ENCODE measurements around the gene MPIG6B.

MPIG6B gene

DNA sequence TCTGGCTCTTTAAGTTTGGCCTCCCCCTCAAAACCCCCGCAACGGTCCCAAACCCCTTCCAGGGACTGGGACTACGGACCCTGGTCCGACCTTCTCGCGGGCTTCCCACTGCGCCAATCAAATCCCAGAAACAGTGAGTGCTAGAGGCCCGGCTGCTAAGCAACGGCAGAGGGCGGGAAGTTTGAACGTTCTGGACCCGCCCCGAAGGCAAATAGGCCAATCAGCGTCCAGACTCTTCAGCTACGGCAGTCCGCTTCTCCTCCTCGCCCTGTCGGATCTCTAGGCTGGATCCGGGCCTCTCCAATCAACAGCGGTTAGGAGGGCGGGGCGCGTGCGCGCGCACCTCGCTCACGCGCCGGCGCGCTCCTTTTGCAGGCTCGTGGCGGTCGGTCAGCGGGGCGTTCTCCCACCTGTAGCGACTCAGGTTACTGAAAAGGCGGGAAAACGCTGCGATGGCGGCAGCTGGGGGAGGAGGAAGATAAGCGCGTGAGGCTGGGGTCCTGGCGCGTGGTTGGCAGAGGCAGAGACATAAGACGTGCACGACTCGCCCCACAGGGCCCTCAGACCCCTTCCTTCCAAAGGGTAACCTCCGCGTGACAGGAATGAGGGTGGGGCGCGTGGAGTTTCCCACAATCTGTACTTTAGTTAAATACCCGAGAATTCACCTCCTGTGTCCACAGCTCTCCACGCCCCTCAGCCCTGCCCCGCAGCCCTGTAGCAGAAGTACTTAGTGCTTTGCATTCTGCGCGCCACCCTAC, 16.6 kb downstream of the MPIG6B start, which contains the start of gene MSH5:
MSH5 (plus strand) TSS at position 367 of the 758 bp plus-strand sequence. CDS start 462 bp downstream, outside the sequence.
- peak; percentile 94 for DNase-seq

DNA sequence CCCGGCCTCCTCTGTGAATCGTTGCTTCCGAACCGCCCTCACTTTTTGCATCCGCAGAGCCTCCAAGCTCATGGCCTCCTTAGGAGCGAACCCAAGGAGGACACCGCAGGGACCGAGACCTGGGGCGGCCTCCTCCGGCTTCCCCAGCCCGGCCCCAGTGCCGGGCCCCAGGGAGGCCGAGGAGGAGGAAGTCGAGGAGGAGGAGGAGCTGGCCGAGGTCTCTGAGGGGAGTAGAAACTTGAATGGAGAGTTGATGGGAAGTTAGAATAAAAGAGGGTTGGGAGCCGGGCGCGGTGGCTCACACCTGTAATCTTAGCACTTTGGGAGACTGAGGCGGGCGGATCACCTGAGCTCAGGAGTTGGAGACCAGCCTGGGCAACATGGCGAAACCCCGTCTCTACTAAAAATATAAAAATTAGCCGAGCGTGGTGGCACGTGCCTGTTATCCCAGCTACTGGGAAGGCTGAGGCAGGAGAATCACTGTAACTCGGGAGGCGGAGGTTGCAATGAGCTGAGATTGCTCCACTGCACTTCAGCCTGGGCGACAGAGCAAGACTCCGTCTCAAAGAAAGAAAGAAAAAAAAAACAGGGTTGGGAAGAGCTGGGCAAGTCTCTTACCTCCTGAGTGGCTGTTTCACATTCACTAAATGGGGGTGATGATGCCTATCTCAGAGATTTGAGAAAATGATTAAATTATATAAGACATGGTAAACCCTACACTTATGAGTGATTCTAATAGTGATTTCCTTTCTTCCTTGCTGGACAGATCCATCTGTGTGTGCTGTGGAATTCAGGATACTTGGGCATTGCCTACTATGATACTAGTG, 17.4 kb downstream of the MPIG6B start:
- no peak for DNase-seq

DNA sequence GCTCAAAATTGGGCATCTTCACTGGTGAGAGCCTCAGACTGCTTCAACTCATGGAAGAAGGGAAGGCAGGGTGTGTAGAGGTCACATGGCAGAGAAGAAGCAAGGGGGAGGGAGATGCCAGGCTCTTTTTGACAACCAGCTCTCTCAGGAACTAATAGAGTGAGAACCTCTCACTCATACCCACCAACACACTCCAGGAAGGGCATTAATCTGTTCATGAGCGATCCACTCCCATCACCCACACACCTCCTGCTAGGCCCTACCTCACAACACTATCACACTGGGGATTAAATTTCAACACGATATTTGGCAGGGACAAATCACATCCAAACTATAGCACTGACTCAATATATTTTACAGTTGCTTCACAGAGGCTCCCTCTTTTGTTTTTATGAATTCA, 18.6 kb downstream of the MPIG6B start:
- DNase-seq: no peak

DNA sequence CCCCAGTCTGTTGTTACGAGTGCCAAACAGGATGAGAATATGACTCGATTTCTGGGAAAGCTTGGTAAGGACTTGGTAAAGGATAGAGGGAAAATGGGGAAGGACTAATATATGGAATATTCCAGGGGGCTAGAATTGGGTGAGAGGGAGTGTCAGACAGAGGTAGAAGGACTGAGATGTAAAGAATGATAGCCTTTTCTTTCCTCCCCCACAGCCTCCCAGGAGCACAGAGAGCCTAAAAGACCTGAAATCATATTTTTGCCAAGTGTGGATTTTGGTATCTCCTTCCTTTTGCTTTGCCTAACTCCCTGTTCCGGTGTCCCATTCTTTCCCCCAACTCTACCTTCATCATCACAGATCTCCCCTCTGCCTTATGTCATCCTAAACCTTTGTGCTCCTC, 19.7 kb downstream of the MPIG6B start:
- DNase-seq: no peak

DNA sequence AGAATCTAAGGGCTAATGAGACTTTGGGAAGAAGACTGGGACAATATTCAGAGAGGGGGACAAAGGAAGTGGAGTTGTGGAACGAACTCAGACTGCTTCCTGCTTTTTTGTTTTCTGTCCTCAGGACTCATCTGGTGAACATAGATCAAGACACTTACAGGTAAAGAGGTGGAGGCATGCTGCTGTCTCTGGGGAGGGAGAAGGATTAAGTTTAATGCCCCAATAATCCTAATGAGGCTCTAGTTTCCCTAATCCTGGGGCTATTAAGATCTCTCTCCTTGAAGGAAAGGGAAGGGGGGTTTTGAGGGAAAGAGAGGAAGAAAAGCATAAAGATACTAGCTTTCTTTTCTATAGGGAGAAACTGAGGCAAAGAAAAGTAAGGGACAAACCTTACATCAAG, 21.2 kb downstream of the MPIG6B start:
- no peak for DNase-seq

DNA sequence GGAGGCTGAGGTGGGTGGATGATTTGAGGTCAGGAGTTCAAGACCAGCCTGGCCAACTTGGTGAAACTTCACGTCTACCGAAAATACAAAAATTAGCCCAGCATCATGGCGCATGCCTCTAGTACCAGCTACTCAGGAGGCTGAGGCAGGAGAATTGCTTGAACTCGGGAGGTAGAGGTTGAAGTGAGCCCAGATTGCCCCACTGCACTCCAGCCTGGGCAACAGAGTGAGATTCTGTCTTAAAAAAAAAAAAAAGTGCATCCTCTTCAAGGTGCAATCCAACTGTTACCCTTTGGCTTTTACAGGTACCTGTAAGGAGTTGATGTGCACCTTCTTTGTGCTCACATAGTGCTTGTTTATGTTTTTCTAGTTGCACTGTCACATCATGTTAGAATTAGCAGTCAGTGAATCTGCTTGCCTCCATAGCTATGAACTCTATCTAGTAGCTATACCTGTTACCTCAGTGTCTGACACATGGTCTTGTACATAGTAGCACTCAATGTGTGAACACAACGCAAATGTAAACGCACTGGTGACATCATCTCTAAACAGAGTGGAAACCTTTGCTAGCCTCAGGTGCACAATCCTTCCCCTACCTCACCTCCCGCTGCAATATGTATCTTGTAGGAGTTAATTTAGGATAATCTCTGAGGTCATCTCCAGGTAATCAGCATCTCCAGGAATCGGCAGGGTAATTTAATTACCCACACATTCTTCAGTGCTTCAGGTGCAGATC, 26.3 kb downstream of the MPIG6B start:
- no peak for DNase-seq

DNA sequence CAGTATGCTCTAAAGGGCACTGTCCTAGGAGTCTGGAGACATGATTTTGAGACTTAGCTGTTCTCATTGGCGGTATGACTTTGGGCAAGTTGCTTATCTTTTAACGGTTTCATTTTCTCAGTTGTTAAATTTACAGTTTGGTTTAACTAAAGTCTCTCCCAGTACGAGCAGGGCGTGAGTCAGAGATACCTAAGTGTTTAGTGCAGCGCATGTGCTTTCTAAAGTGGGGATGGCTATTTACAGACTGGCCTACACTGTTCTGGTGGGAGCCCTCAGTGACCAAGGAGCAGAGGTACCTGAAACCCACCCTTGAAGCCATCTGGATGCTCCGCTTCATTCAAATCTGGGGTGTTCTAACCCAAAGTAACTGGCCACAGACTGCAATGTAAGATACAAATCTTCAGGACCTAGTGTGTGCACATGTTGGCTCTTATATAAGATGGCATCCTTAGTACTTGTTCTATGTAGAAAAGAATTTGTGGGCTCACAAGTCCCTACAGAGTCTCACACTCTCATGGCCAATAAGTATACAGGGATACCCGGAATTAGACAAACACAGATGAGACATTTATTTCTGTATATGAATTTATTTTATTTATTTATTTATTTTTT, 27.3 kb downstream of the MPIG6B start:
- no peak for DNase-seq

DNA sequence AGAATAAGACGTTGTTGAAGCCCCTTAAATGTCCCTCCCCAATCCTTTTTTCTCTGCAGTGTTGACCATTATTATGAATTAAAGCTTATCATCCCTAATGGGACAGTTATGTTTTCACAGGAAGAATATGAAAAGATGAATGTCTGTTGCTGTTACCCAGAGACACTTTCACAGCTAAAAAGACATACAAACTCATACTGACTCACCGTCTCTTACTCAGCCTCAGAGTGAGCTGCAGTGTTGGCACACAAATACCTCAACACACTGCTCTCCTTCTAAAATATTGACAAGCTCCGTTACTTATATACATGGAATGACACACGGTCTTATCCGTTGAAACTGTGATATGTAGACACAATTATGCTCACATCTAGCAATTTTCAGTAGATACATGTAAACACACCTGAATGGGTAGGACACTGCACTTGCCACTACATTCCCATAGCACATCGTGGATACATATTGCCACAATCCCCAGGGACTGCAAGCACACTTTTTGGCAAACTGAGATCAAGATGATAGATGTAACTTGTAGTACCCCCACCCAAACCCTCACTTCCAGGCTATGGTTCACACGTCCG, 29.7 kb downstream of the MPIG6B start:
- DNase-seq: no peak

DNA sequence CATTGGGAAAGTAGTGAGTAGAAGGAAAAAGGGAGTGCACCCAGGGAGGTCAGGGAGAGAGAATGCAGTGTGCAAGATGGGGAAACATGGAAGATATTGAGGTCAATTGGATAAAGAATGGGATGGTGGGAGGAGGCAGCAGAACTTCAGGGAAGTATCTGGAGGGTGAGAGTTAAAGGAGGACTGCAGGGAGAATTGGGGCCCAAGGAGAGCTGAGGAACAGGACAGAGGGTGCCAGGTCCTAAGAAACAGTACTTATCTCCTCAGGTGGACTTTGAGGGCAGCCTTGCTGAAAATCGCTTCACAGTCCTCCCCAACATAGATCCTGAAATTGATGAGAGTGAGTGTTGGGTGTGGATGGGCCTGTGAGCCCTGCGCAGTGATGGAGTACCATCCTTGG, 35.1 kb downstream of the MPIG6B start:
- DNase-seq: no peak

DNA sequence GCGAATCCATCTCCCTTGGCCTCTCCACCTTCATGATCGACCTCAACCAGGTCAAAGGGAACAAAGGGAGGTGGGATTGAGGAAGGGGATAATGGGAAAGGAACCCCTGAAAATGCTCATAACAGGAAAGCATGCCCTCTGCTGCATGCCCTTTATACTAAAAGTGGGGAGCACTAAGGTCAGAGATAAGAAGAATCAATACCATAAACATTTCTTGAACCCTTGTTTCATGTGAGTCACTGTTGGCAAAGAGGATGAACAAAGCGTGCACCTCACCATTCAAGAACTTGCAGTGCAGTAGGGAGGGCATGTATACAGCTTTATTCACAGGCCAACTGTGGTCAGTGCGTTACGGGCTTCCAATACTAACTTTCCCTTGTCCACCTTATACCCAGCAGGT, 37.6 kb downstream of the MPIG6B start:
- DNase-seq: no peak

DNA sequence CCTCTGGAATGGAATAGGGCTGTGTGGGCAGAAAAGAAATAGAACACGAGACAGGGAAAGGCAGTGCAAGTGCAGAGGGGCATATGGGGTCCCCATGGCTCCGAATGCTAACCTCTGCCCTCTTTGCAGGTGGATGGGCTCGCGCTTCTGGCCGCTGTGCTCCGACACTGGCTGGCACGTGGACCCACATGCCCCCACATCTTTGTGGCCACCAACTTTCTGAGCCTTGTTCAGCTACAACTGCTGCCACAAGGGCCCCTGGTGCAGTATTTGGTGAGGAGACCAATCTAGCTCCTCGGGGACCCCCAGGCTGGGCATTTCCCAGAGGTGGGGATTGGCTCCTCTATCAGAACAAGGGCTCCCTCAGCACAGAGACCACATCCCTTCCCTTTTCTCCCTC, 38.2 kb downstream of the MPIG6B start:
- DNase-seq: no peak

DNA sequence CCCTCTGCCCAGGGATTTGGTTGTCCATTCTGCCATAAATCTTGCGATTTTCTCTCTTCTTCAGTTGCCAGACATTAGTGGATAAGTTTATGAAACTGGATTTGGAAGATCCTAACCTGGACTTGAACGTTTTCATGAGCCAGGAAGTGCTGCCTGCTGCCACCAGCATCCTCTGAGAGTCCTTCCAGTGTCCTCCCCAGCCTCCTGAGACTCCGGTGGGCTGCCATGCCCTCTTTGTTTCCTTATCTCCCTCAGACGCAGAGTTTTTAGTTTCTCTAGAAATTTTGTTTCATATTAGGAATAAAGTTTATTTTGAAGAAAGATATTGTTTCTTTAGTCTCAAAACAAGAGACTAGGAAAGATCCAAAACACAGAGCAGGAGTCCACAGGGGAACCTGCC, 39.2 kb downstream of the MPIG6B start, which contains the start of gene SAPCD1:
SAPCD1 (plus strand) TSS at position 301 of the 400 bp plus-strand sequence. CDS start 399 bp downstream, outside the sequence.
- DNase-seq: no peak

DNA sequence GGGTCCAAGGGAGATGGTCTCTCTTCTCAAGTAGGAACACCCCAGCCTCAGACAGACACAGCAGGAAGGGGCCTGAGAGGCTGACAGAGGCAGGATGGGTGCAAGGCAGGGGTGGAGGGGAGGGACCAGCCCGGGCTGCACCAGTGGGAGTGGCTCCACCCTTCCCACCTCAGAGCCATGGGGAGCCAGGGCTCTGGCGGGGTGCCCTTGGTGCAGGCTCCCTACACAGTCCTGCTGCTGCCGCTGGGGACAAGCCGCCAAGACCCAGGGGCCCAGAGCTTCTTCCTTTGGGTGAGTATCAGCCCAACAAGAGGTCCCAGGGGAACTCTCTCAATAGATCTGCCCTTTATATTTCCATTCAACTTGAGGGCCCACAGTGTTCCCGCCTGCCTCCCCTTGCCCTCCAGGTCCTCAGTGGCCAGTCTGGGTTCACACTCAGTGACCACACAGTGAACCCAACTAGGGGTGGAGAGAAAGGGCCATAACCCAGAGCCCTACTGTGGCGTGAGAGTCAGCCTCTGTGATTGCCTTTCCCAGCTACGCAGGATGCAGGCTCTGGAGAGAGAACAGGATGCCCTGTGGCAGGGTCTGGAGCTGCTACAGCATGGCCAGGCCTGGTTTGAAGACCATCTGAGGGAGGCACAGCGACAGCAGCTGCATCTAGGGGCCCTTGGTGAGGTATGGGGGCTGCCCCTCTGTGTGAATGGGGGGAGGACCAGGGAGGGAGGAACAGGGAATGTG, 39.9 kb downstream of the MPIG6B start:
- no peak for DNase-seq

DNA sequence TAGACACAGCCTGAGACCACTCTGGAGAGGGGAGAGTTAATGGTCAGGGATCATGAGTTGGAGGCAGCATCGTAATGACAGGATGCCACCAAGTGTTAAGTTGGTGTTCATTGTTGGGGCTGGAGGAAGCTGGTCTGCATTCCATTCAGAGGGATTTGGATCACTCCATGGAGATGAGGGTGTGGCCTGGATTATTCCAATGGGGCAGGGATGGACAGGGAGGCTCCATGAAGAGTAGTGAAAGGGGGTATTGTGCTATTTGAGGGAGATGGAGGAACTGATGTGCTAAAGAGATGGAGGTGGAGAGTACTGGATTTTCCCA, 40.4 kb downstream of the MPIG6B start:
- no peak for DNase-seq

DNA sequence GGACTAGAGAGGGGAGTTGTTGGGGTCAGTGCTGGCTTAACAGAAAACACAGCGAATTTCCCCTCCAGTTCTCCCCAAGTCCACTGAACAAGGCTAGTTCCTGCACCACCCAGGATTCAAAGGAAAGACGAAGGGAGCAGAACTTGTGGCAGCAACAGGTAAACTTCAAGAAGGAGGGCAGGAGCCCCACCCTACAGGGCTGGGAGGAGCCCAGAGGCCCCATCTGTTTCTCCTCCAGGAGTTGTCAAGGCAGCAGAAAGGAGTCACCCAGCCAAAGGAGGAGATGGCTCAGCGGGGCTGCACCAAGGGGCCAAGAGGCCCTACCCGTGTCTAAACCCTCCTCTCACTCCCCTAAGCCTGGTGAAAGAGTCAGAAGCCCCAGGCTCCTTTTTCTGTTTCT, 41.0 kb downstream of the MPIG6B start:
- DNase-seq: no peak

DNA sequence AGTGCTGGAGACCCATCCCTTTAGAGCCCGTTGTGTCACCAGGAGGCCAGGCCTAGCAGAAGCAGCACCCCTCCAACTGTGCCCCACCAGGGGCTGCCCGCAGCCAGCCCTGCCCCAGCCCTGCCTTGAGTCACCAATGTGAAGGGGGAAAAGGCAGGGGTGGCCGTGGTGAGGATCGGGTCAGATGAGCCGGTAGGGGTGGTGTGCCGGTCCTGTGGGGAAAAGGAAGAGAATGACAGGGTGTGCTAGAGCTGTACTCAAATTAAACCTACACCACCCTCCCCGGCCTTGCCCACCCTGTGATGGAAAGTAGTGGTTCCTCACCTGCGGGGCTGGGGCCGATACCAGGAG, 42.4 kb downstream of the MPIG6B start:
- DNase-seq: no peak

DNA sequence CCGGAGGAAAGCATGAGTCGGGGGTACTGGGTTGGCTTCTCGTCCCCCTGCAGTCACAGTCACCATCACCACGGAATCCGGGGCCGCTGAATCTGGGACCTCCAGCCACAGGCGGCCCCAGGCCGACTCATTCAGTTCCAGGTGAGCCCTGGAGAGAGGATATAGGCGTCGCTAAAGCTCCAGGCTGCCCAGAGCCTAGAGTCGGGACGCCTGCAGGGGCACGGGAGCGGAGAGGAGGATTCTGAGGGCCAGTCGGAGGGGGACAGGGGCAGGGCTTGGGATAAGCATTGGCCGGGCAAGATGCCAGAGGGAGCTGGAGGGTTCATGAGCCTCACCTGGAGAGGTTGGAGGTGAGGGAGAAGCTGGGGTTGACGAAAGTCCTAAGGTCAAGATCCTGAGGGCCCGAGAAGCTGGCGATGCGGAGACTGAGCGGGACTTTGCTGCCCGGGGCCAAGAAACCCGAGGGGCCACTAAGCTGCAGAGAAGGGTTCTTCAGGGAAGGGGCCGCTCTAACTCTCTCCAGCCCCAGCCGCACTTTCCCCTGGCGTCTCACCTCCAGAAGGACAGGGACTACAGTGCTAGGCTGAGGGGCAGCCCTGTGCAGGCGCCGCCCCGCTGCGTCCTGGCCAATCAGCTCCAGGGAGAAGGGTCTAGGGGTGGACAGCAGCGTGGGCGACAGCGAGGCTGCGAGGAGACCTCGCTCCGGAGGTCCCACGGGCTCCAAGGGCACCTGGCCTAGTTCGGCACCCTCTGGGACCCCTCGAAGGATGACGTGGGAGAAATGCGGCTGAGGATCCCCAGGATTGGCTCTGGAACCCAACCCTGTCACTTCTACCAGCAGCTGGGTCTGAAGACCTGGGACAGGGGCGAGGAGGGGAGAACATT, 43.0 kb downstream of the MPIG6B start:
- DNase-seq: no peak

DNA sequence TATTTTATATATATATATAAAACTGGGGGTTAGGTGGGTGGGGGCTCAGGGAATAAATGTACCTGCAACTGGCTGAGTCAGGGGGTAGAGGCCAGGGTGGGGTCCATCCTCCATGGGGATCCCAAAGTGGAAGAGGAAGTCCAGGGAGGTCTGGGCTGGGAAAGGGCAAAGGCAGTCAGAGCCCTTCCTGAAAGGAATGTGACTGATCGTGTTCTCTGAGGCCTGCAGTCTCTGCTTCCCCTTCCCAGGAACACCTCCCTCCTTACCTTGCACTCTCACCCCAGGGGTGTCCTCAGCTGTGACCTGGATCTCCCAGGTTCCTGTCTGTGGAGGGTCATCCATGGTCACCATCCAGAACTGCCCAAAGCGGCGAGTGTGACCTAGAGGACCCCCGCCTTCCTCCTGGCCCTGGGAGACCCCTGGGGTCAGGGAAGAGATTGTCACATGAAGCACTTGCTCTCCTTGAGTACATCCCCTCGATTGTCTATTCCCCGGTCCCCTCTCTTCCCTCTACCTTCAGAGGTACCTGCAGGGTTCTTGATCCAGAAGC, 44.0 kb downstream of the MPIG6B start:
- DNase-seq: no peak

DNA sequence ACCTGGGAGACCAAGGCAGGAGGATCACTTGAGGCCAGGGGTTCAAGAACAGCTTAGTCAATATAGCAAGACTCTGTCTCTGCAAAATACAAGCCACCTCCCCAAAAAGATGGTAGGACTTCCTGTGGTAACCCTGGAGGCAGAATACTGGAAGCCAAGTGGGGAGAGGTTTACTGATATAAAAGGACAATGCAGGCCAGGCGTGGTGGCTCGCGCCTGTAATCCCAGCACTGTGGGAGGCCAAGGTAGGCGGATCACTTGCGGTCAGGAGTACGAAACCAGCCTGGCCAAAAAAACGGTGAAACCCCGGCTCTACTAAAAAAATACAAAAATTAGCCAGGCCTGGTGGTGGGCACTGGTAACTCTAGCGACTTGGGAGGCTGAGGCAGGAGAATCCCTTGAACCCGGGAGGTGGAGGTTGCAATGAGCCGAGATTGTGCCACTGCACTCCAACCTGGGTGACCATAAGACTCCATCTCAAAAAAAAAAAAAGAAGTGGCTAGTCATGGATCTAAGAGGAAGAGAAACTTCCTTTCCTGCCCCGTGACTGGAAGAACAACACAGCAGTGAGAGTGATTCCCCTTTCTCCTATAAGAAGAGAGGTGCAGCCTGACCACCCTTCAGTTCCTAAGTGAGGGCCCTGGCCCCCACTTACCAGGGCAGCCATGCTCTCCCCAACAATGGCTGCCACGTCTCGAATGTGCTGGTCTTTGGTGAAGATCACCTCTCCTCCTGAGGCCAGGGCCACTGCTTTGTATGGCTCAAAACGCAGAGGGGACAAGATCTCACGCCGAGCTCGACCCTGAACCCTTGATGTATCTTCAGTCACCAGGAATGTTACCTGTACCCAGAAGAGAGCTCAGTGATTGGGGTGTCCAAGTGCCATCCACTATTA, 45.4 kb downstream of the MPIG6B start:
- DNase-seq: no peak

Data from NCI-H187 treated with DMSO at 0.1 percent for 48 hours (cell line).